H9 (cell line): Measurements from ENCODE around the gene AP2S1. TPM values are rescaled to one million over a fixed set of nuclear protein-coding genes. Genes with fewer than 3 reads are reported as not detected.
A peak's percentile ranks its signal among the peaks of the same experiment; 100 is the strongest.

Experiments
- DNase-seq: peaks from one replicate; pipeline ENCODE4 v3.0.0-alpha.2; 2017
- H2AFZ ChIP-seq: one replicate; pipeline ENCODE4 v1.6.1; 2013; ENCODE audit warnings: mild to moderate bottlenecking, low read length, control low read depth, moderate library complexity
- H2AK5ac ChIP-seq: 2 replicates; pipeline ENCODE4 v1.6.1; 2013; ENCODE audit warnings: low read length, control low read depth, mixed read lengths; ENCODE audit not compliant: insufficient read length
- H2BK120ac ChIP-seq: one replicate; pipeline ENCODE4 v1.6.1; 2013; ENCODE audit warnings: low read depth, mild to moderate bottlenecking, low read length, control low read depth, inconsistent platforms; ENCODE audit not compliant: poor library complexity, severe bottlenecking
- H2BK12ac ChIP-seq: 2 replicates; pipeline ENCODE4 v1.6.1; 2013; ENCODE audit warnings: low read length, control low read depth, mixed read lengths, low read depth; ENCODE audit not compliant: insufficient read length
- H2BK15ac ChIP-seq: 2 replicates; pipeline ENCODE4 v1.6.1; 2013; ENCODE audit warnings: low read depth, low read length, control low read depth
- H2BK20ac ChIP-seq: one replicate; pipeline ENCODE4 v1.6.1; 2013; ENCODE audit warnings: low read depth, mild to moderate bottlenecking, low read length, control low read depth, inconsistent platforms; ENCODE audit not compliant: poor library complexity, severe bottlenecking
- H2BK5ac ChIP-seq: 2 replicates; pipeline ENCODE4 v1.6.1; 2013; ENCODE audit warnings: low read length, control low read depth, mixed read lengths; ENCODE audit not compliant: insufficient read length
- H3K14ac ChIP-seq: 2 replicates; pipeline ENCODE4 v1.6.1; 2013; ENCODE audit warnings: low read length, control low read depth; ENCODE audit not compliant: insufficient read depth
- H3K18ac ChIP-seq: 2 replicates; pipeline ENCODE4 v1.6.1; 2013; ENCODE audit warnings: low read depth, mild to moderate bottlenecking, mixed read lengths, low read length, control low read depth; ENCODE audit not compliant: insufficient read length
- H3K23ac ChIP-seq: 2 replicates; pipeline ENCODE4 v1.6.1; 2013; ENCODE audit warnings: low read length, control low read depth, mixed read lengths, low read depth; ENCODE audit not compliant: insufficient read length
- H3K23me2 ChIP-seq: 2 replicates; pipeline ENCODE4 v1.6.1; 2013; ENCODE audit warnings: low read depth, mild to moderate bottlenecking, mixed read lengths, low read length, control low read depth; ENCODE audit not compliant: insufficient read length, poor library complexity, severe bottlenecking
- H3K27ac ChIP-seq: 2 replicates; pipeline ENCODE4 v1.5.1; 2013; ENCODE audit warnings: low read length, control low read depth, mixed read lengths, low read depth; ENCODE audit not compliant: insufficient read length
- H3K27me3 ChIP-seq: 2 replicates; pipeline ENCODE4 v1.6.1; 2013; ENCODE audit warnings: low read length, control low read depth, inconsistent platforms; ENCODE audit not compliant: insufficient read depth
- H3K4ac ChIP-seq: 2 replicates; pipeline ENCODE4 v1.6.1; 2013; ENCODE audit warnings: low read depth, mild to moderate bottlenecking, control low read depth, inconsistent platforms, low read length, moderate library complexity
- H3K4me1 ChIP-seq: 2 replicates; pipeline ENCODE4 v1.6.1; 2013; ENCODE audit warnings: low read length, control low read depth, inconsistent platforms; ENCODE audit not compliant: insufficient read depth
- H3K4me2 ChIP-seq: 2 replicates; pipeline ENCODE4 v1.6.1; 2013; ENCODE audit warnings: low read length, control low read depth, mixed read lengths; ENCODE audit not compliant: insufficient read length, insufficient read depth
- H3K56ac ChIP-seq: 2 replicates; pipeline ENCODE4 v1.6.1; 2013; ENCODE audit warnings: low read depth, mild to moderate bottlenecking, mixed read lengths, low read length, control low read depth; ENCODE audit not compliant: insufficient read length
- H3K79me1 ChIP-seq: 2 replicates; pipeline ENCODE4 v1.6.1; 2013; ENCODE audit warnings: low read depth, mild to moderate bottlenecking, moderate library complexity, low read length, control low read depth, inconsistent platforms; ENCODE audit not compliant: insufficient read depth, poor library complexity, severe bottlenecking
- H3K79me2 ChIP-seq: 2 replicates; pipeline ENCODE4 v1.6.1; 2013; ENCODE audit warnings: low read length, control low read depth, inconsistent platforms; ENCODE audit not compliant: insufficient read depth
- H3K9ac ChIP-seq: 2 replicates; pipeline ENCODE4 v1.6.1; 2013; ENCODE audit warnings: low read length, control low read depth, mixed read lengths; ENCODE audit not compliant: insufficient read length; ENCODE audit errors: extremely low read depth
- H3K9me3 ChIP-seq: one replicate; pipeline ENCODE4 v1.6.1; 2013; ENCODE audit warnings: low read depth, low read length, inconsistent platforms; ENCODE audit not compliant: control insufficient read depth
- H3T11ph ChIP-seq: one replicate; pipeline ENCODE4 v1.6.1; 2013; ENCODE audit warnings: mild to moderate bottlenecking, low read length, control low read depth, inconsistent platforms
- H4K20me1 ChIP-seq: one replicate; pipeline ENCODE4 v1.6.1; 2013; ENCODE audit not compliant: control insufficient read depth, insufficient read length, insufficient read depth
- H4K5ac ChIP-seq: 2 replicates; pipeline ENCODE4 v1.6.1; 2013; ENCODE audit warnings: low read depth, mild to moderate bottlenecking, mixed read lengths, low read length, control low read depth; ENCODE audit not compliant: insufficient read length
- H4K8ac ChIP-seq: replicated peaks from 2 replicates; pipeline ENCODE4 v1.6.1; 2013; ENCODE audit warnings: low read length, control low read depth, mixed read lengths, low read depth; ENCODE audit not compliant: insufficient read length
- H4K91ac ChIP-seq: 2 replicates; pipeline ENCODE4 v1.6.1; 2013; ENCODE audit warnings: low read depth, mild to moderate bottlenecking, moderate library complexity, mixed read lengths, low read length, control low read depth; ENCODE audit not compliant: insufficient read length
- H3K27ac Mint-ChIP-seq, 3 experiments: 2 replicates in 2 of 3; 3 replicates in 1 of 3; pipeline ENCODE4 v1.8.0; 2020 to 2021; ENCODE audit warnings: mixed read lengths in 3 of 3, mild to moderate bottlenecking in 1 of 3, moderate library complexity in 1 of 3
- H3K27me3 Mint-ChIP-seq: 2 replicates; pipeline ENCODE4 v1.8.0; 2021; ENCODE audit warnings: low read depth, mild to moderate bottlenecking, moderate library complexity, mixed read lengths
- H3K36me3 Mint-ChIP-seq, 3 experiments: 2 replicates in 2 of 3; 3 replicates in 1 of 3; pipeline ENCODE4 v1.8.0; 2020 to 2021; ENCODE audit warnings: low read depth in 3 of 3, mixed read lengths in 3 of 3; ENCODE audit not compliant: insufficient read depth in 1 of 3
- H3K4me1 Mint-ChIP-seq, 2 experiments: 2 replicates each; pipeline ENCODE4 v1.8.0; 2020; ENCODE audit warnings: mixed read lengths in 2 of 2
- H3K4me3 Mint-ChIP-seq, 2 experiments: 2 replicates in 1 of 2; 3 replicates in 1 of 2; pipeline ENCODE4 v1.8.0; 2020 to 2021; ENCODE audit warnings: mild to moderate bottlenecking in 2 of 2, mixed read lengths in 2 of 2, moderate library complexity in 1 of 2
- H3K9me3 Mint-ChIP-seq, 2 experiments: 2 replicates in 1 of 2; 3 replicates in 1 of 2; pipeline ENCODE4 v1.8.0; 2020; ENCODE audit warnings: mild to moderate bottlenecking in 2 of 2, mixed read lengths in 2 of 2, moderate library complexity in 1 of 2
- CTCF ChIP-seq: fragments of 200-600 bp; sonication (generic); conservative IDR thresholded peaks from 3 replicates; pipeline ENCODE4 v1.8.0; 2021; ENCODE audit warnings: antibody characterized with exemption, mild to moderate bottlenecking
- WGBS: extraction: QIAGEN DNeasy Blood & Tissue Kit; methylation state at CpG from one replicate; pipeline ENCODE4 v1.1.7; 2013; ENCODE audit warnings: missing lambda C conversion rate, low lambda C conversion rate, mixed read lengths; ENCODE audit not compliant: insufficient read length; ENCODE audit errors: extremely low coverage; 5-methylcytosine and 5-hydroxymethylcytosine counted together
- total RNA-seq: library from RNA; stranded (reverse); gene quantifications from 2 replicates; pipeline ENCODE4 v1.2.1, GENCODE V29; 2021

Gene AP2S1
- total RNA-seq, 1 experiment from 2014 or later: 193 TPM

GRCh38 chr19:46859637-46860124 lies 9.0 kb upstream of the AP2S1 start:
- Histone ChIP-seq H3K4ac (no peak overlapping the region), H3K79me2 (peaks cover 27% of the 10 kb centered on the region), H3K9me3 (no peaks in the 10 kb centered on the region), H3K14ac (peak overlapping the region; percentile 41; the same call in 1 of the 2 replicates), H4K5ac (no peak overlapping the region), H3K18ac (peak overlapping the region; percentile 46), H3T11ph (no peak overlapping the region), H2BK5ac (no peak overlapping the region), H3K9ac (no peak overlapping the region), H2BK15ac (no peak overlapping the region), H3K23me2 (peaks cover 26% of the 10 kb centered on the region), H3K56ac (no peak overlapping the region), H2BK120ac (no peak overlapping the region), H2AK5ac (no peak overlapping the region), H4K91ac (no peak overlapping the region), H3K27me3 (peaks cover 2% of the 10 kb centered on the region; the same call in 1 of the 2 replicates), H2BK20ac (no peak overlapping the region), H4K8ac (no peak overlapping the region), H3K4me2 (peak overlapping the region; percentile 48), H2AFZ (no peak overlapping the region), H3K27ac (peak overlapping the region; percentile 47), H3K4me1 (peaks cover 4% of the 10 kb centered on the region; the same call in 1 of the 2 replicates), H4K20me1 (peaks cover 2% of the 10 kb centered on the region), H3K79me1 (no peaks in the 10 kb centered on the region), H3K23ac (no peak overlapping the region), H2BK12ac (no peak overlapping the region)
- no peak for DNase-seq
- no CpG with 5 or more reads among the region's 18 CpGs for whole genome bisulfite sequencing
- H3K36me3 Mint-ChIP-seq: no peaks in the 10 kb centered on the region
- peaks cover 8 to 17% of the 10 kb centered on the region in 2 experiments for H3K4me1 Mint-ChIP-seq
- H3K4me3 Mint-ChIP-seq: peak overlapping the region; percentile 69 to 83
- H3K9me3 Mint-ChIP-seq: no peaks in the 10 kb centered on the region
- H3K27ac Mint-ChIP-seq: peak overlapping the region; percentile 96
- H3K27me3 Mint-ChIP-seq: peaks cover 12% of the 10 kb centered on the region
- no peak for TF ChIP-seq CTCF
